ENCODE measurements around the gene SPECC1.

- TF ChIP-seq EZH2phosphoT487 (IDR thresholded peaks at IDR 0.05; ENCODE audit: borderline replicate concordance, low read length): no peak
- TF ChIP-seq, protein P1, sequence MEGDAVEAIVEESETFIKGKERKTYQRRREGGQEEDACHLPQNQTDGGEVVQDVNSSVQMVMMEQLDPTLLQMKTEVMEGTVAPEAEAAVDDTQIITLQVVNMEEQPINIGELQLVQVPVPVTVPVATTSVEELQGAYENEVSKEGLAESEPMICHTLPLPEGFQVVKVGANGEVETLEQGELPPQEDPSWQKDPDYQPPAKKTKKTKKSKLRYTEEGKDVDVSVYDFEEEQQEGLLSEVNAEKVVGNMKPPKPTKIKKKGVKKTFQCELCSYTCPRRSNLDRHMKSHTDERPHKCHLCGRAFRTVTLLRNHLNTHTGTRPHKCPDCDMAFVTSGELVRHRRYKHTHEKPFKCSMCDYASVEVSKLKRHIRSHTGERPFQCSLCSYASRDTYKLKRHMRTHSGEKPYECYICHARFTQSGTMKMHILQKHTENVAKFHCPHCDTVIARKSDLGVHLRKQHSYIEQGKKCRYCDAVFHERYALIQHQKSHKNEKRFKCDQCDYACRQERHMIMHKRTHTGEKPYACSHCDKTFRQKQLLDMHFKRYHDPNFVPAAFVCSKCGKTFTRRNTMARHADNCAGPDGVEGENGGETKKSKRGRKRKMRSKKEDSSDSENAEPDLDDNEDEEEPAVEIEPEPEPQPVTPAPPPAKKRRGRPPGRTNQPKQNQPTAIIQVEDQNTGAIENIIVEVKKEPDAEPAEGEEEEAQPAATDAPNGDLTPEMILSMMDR (IDR thresholded peaks at IDR 0.05; ENCODE audit: low read depth, low read length, poor library complexity, severe bottlenecking): no peak
Measured at GRCh38 chr17:20218272-20218671, 209.1 kb downstream of the SPECC1 start.
